HTR-8/SVneo (cell line): ENCODE measurements around the gene PIEZO2.
"Not testable (repeated sequence)": the region's sequence is repeated elsewhere in the genome, so short reads cannot be mapped to it uniquely, and the experiment has no call there.

Experiments used
- DNase-seq: peaks from one replicate; pipeline ENCODE4 v3.0.0; 2011; ENCODE audit warnings: low spot score, mixed read lengths; ENCODE audit not compliant: insufficient read length
- FAIRE-seq: peaks from 2 replicates; lab custom pipeline; 2011; peaks lifted over from hg19 to GRCh38; lab: Jason Lieb, UNC

The PIEZO2 gene

GRCh38 chr18:10872304-10872703 is 277.1 kb downstream of the PIEZO2 start:
- FAIRE-seq (no peak), DNase-seq (no peak)

- DNase-seq = no peak
- FAIRE-seq = no peak
These were observed 284.6 kb downstream of the PIEZO2 start for GRCh38 chr18:10864722-10865121.

- DNase-seq = no peak
- no peak for FAIRE-seq
These were observed 286.3 kb downstream of the PIEZO2 start for GRCh38 chr18:10863026-10863425.

GRCh38 chr18:10860928-10861327 is 288.4 kb downstream of the PIEZO2 start:
- DNase-seq (no peak), FAIRE-seq (no peak)

- FAIRE-seq (no peak), DNase-seq (no peak)
These were observed 289.0 kb downstream of the PIEZO2 start for GRCh38 chr18:10860382-10860781.

- no peak for FAIRE-seq
- no peak for DNase-seq
These were observed 290.9 kb downstream of the PIEZO2 start for GRCh38 chr18:10858477-10858876.

- no peak for FAIRE-seq
- DNase-seq = peak; percentile 59
These were observed 293.2 kb downstream of the PIEZO2 start for GRCh38 chr18:10856132-10856531.

- DNase-seq (no peak), FAIRE-seq (no peak)
These were observed 296.7 kb downstream of the PIEZO2 start for GRCh38 chr18:10852385-10853303.

GRCh38 chr18:10851824-10852319 is 297.5 kb downstream of the PIEZO2 start:
- DNase-seq (peak; percentile 46), FAIRE-seq (no peak)

GRCh38 chr18:10850840-10851239 is 298.5 kb downstream of the PIEZO2 start:
- no peak for FAIRE-seq
- no peak for DNase-seq

GRCh38 chr18:10850216-10850615 is 299.2 kb downstream of the PIEZO2 start:
- DNase-seq (no peak), FAIRE-seq (no peak)

GRCh38 chr18:10847907-10848306 is 301.5 kb downstream of the PIEZO2 start:
- FAIRE-seq (no peak), DNase-seq (no peak)

GRCh38 chr18:10847408-10847790 is 302.0 kb downstream of the PIEZO2 start:
- no peak for FAIRE-seq
- no peak for DNase-seq

GRCh38 chr18:10846657-10847407 is 302.5 kb downstream of the PIEZO2 start:
- DNase-seq (no peak), FAIRE-seq (no peak)

- not testable (repeated sequence) for FAIRE-seq, DNase-seq
These were observed 303.3 kb downstream of the PIEZO2 start for GRCh38 chr18:10846035-10846434.

- FAIRE-seq (no peak), DNase-seq (no peak)
These were observed 305.8 kb downstream of the PIEZO2 start for GRCh38 chr18:10843565-10843964.

- no peak for DNase-seq
- no peak for FAIRE-seq
These were observed 306.5 kb downstream of the PIEZO2 start for GRCh38 chr18:10842861-10843260.

- FAIRE-seq (no peak), DNase-seq (no peak)
These were observed 307.0 kb downstream of the PIEZO2 start for GRCh38 chr18:10842371-10842770.

- DNase-seq (no peak), FAIRE-seq (no peak)
These were observed 308.2 kb downstream of the PIEZO2 start for GRCh38 chr18:10841203-10841602.

- FAIRE-seq = no peak
- no peak for DNase-seq
These were observed 308.6 kb downstream of the PIEZO2 start for GRCh38 chr18:10840743-10841142.

GRCh38 chr18:10839421-10839820 is 309.9 kb downstream of the PIEZO2 start:
- DNase-seq = no peak

More at GRCh38 chr18:10839421-10839820, 309.9 kb downstream of the PIEZO2 start:
- no peak for FAIRE-seq
